GM23338 (cell line): Measurements from ENCODE around the gene MAST4. TPM values are rescaled to one million over a fixed set of nuclear protein-coding genes. Genes with fewer than 3 reads are reported as not detected.

ENCODE experiments used
- ATAC-seq: fragments of 200-7000 bp; cut with Tn5 transposase; 3 replicates; pipeline ENCODE4 v1.9.1; 2020
- DNase-seq: peaks from one replicate; pipeline ENCODE4 v3.0.0-alpha.2; 2015; ENCODE audit warnings: low spot score
- H2AFZ ChIP-seq: fragments of 200-600 bp; sonication (generic); 2 replicates; pipeline ENCODE4 v1.8.0; 2016; ENCODE audit warnings: antibody characterized with exemption, mild to moderate bottlenecking, moderate library complexity
- H3F3A ChIP-seq: fragments of 200-600 bp; sonication (generic); replicated peaks from 2 replicates; pipeline ENCODE4 v1.8.0; 2017; ENCODE audit warnings: antibody characterized with exemption, mixed run types, low read depth
- H3K27ac ChIP-seq: fragments of 200-600 bp; sonication (generic); 2 replicates; pipeline ENCODE4 v1.6.1; 2016; ENCODE audit warnings: low read depth
- H3K27me3 ChIP-seq: fragments of 200-600 bp; sonication (generic); 2 replicates; pipeline ENCODE4 v1.8.0; 2016; ENCODE audit warnings: mild to moderate bottlenecking, mixed run types, moderate library complexity; ENCODE audit not compliant: insufficient read depth
- H3K36me3 ChIP-seq: fragments of 200-600 bp; sonication (generic); 2 replicates; pipeline ENCODE4 v1.8.0; 2016; ENCODE audit warnings: mild to moderate bottlenecking; ENCODE audit not compliant: insufficient read depth
- H3K4me1 ChIP-seq: fragments of 200-600 bp; sonication (generic); 2 replicates; pipeline ENCODE4 v1.8.0; 2016; ENCODE audit warnings: mild to moderate bottlenecking, moderate library complexity; ENCODE audit not compliant: insufficient read depth
- H3K4me2 ChIP-seq: fragments of 200-600 bp; sonication (generic); 2 replicates; pipeline ENCODE4 v1.7.1; 2017; ENCODE audit warnings: mixed run types
- H3K4me3 ChIP-seq: fragments of 200-600 bp; sonication (generic); 2 replicates; pipeline ENCODE4 v1.6.1; 2016; ENCODE audit warnings: mixed run types
- H3K79me2 ChIP-seq: fragments of 200-600 bp; sonication (generic); replicated peaks from 2 replicates; pipeline ENCODE4 v1.8.0; 2017; ENCODE audit warnings: mild to moderate bottlenecking; ENCODE audit not compliant: insufficient read depth
- H3K9me2 ChIP-seq: fragments of 200-600 bp; sonication (generic); 2 replicates; pipeline ENCODE4 v1.8.0; 2017; ENCODE audit not compliant: insufficient read depth
- H4K20me1 ChIP-seq: fragments of 200-600 bp; sonication (generic); replicated peaks from 2 replicates; pipeline ENCODE4 v1.8.0; 2017; ENCODE audit warnings: mild to moderate bottlenecking; ENCODE audit not compliant: insufficient read depth
- H3K27ac Mint-ChIP-seq: 2 replicates; pipeline ENCODE4 v1.8.0; 2020; ENCODE audit warnings: inconsistent platforms, mild to moderate bottlenecking, moderate library complexity, mixed read lengths
- H3K27me3 Mint-ChIP-seq: 3 replicates; pipeline ENCODE4 v1.8.0; 2022; ENCODE audit warnings: low read depth, mild to moderate bottlenecking, moderate library complexity, mixed read lengths, inconsistent platforms; ENCODE audit not compliant: insufficient read depth, poor library complexity
- H3K36me3 Mint-ChIP-seq: 3 replicates; pipeline ENCODE4 v1.8.0; 2021; ENCODE audit warnings: low read depth, mild to moderate bottlenecking, inconsistent platforms, moderate library complexity, mixed read lengths
- H3K4me1 Mint-ChIP-seq: 3 replicates; pipeline ENCODE4 v1.8.0; 2020; ENCODE audit warnings: mild to moderate bottlenecking, inconsistent platforms, mixed read lengths
- H3K4me3 Mint-ChIP-seq: 3 replicates; pipeline ENCODE4 v1.8.0; 2021; ENCODE audit warnings: moderate library complexity, mild to moderate bottlenecking, inconsistent platforms, mixed read lengths
- H3K9me3 Mint-ChIP-seq: 3 replicates; pipeline ENCODE4 v1.8.0; 2020; ENCODE audit warnings: moderate library complexity, mild to moderate bottlenecking, inconsistent platforms, mixed read lengths
- CREB1 ChIP-seq: fragments of 250-450 bp; sonication (Bioruptor Pico); IDR thresholded peaks from 2 replicates; pipeline ENCODE4 v1.5.0; 2020; ENCODE audit warnings: low read depth, mild to moderate bottlenecking, moderate library complexity
- ETS1 ChIP-seq: IDR thresholded peaks from 2 replicates; pipeline ENCODE4 v1.6.1; 2016; ENCODE audit warnings: antibody characterized with exemption
- REST ChIP-seq: IDR thresholded peaks from one replicate; pipeline ENCODE4 v1.6.1; 2018; ENCODE audit warnings: antibody characterized with exemption; ENCODE audit not compliant: unreplicated experiment
- ZNF114 ChIP-seq: fragments of 250-450 bp; sonication (Bioruptor Pico); IDR thresholded peaks from 2 replicates; pipeline ENCODE4 v1.5.0; 2020; ENCODE audit warnings: mild to moderate bottlenecking, moderate library complexity
- ZNF331 ChIP-seq: fragments of 250-450 bp; sonication (Bioruptor Pico); IDR thresholded peaks from 2 replicates; pipeline ENCODE4 v1.5.0; 2020; ENCODE audit warnings: low read depth, mild to moderate bottlenecking, moderate library complexity
- polyA plus RNA-seq: library from polyadenylated mRNA; unstranded; fragments of >200 nt; fragmentation: Nextera tagmentation; extraction: Ambion mirVana; gene quantifications from 2 replicates; pipeline ENCODE4 v1.2.1, GENCODE V29; 2016
- total RNA-seq: library from RNA; depleted of rRNA; stranded (reverse); fragments of >200 nt; shearing (Covaris generic); gene quantifications from 2 replicates; pipeline ENCODE4 v1.2.3, GENCODE V29; 2014
- TF ChIP-seq, protein P1 (sequence below), 2 experiments: fragments of 200-600 bp in 1 of 2; sonication (generic) in 1 of 2; conservative IDR thresholded peaks; 2 replicates each; pipeline versions ENCODE4 v1.5.1 to v1.6.1; 2016 to 2017; ENCODE audit warnings: antibody characterized with exemption in 2 of 2, low read depth in 2 of 2, mild to moderate bottlenecking in 2 of 2, moderate library complexity in 1 of 2
- TF ChIP-seq, protein P2 (sequence below): fragments of 250-450 bp; sonication (Bioruptor Pico); IDR thresholded peaks from 2 replicates; pipeline ENCODE4 v1.5.0; 2020; ENCODE audit warnings: mild to moderate bottlenecking, moderate library complexity

MAST4 gene
- total and polyA plus RNA-seq, 2 experiments from 2014 or later = 3.6 to 8.5 TPM

- Histone ChIP-seq H3K4me2 (no peak overlapping the region), H3K79me2 (no peaks in the 10 kb centered on the region), H3K4me3 (no peak overlapping the region), H3K27me3 (no peaks in the 10 kb centered on the region), H3K36me3 (no peaks in the 10 kb centered on the region), H3F3A (no peaks in the 10 kb centered on the region), H3K9me2 (no peaks in the 10 kb centered on the region), H3K27ac (no peak overlapping the region), H3K4me1 (no peaks in the 10 kb centered on the region), H4K20me1 (no peaks in the 10 kb centered on the region), H2AFZ (no peak overlapping the region)
- Mint-ChIP-seq H3K27ac (no peak overlapping the region), H3K27me3 (no peaks in the 10 kb centered on the region), H3K36me3 (no peaks in the 10 kb centered on the region), H3K9me3 (no peaks in the 10 kb centered on the region), H3K4me3 (no peak overlapping the region), H3K4me1 (peaks cover 10% of the 10 kb centered on the region)
- ATAC-seq (peak; percentile 58), DNase-seq (no peak)
- no peak for TF ChIP-seq REST
- no peak for TF ChIP-seq ZNF114 (CRISPR knock-in tag)
- TF ChIP-seq ZNF331 (CRISPR knock-in tag) = no peak
Observed at GRCh38 chr5:66637994-66638393, 41.8 kb downstream of the MAST4 start.

DNA sequence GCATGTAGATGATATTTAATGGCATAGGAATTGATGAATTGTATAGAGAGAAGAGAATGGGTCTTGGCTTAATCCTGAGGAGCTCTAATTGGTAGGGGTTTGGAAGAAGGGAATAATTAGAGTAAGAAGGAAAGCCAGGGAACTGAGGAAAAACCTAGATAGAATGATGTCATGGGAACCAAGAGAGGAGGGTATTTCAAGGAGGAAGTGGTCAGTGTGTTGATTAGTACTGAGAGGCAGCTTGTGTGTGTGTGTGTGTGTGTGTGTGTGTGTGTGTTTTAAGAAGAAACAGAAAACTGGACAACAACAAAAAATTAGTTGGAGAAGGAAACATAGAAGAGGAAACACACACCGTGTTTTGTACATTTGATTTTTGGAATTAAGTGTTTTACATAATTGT, 42.8 kb downstream of the MAST4 start:
- Mint-ChIP-seq H3K4me3 (no peak overlapping the region), H3K4me1 (peaks cover 10% of the 10 kb centered on the region), H3K36me3 (no peaks in the 10 kb centered on the region), H3K9me3 (no peaks in the 10 kb centered on the region), H3K27ac (no peak overlapping the region; the same call in 1 of the 2 replicates), H3K27me3 (no peaks in the 10 kb centered on the region)
- Histone ChIP-seq H3F3A (no peaks in the 10 kb centered on the region), H3K4me1 (peaks cover 6% of the 10 kb centered on the region), H3K36me3 (no peaks in the 10 kb centered on the region), H3K9me2 (no peaks in the 10 kb centered on the region), H3K4me3 (no peak overlapping the region), H3K4me2 (no peak overlapping the region), H3K79me2 (no peaks in the 10 kb centered on the region), H4K20me1 (no peaks in the 10 kb centered on the region), H2AFZ (no peak overlapping the region), H3K27ac (no peak overlapping the region), H3K27me3 (no peaks in the 10 kb centered on the region)
- no peak for ATAC-seq
- no peak for DNase-seq
- TF ChIP-seq ZNF114 (CRISPR knock-in tag) (no peak), CREB1 (CRISPR knock-in tag) (no peak), ETS1 (no peak)
- TF ChIP-seq, protein P1, sequence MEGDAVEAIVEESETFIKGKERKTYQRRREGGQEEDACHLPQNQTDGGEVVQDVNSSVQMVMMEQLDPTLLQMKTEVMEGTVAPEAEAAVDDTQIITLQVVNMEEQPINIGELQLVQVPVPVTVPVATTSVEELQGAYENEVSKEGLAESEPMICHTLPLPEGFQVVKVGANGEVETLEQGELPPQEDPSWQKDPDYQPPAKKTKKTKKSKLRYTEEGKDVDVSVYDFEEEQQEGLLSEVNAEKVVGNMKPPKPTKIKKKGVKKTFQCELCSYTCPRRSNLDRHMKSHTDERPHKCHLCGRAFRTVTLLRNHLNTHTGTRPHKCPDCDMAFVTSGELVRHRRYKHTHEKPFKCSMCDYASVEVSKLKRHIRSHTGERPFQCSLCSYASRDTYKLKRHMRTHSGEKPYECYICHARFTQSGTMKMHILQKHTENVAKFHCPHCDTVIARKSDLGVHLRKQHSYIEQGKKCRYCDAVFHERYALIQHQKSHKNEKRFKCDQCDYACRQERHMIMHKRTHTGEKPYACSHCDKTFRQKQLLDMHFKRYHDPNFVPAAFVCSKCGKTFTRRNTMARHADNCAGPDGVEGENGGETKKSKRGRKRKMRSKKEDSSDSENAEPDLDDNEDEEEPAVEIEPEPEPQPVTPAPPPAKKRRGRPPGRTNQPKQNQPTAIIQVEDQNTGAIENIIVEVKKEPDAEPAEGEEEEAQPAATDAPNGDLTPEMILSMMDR (conservative IDR thresholded peaks at IDR 0.05; ENCODE audit: low read depth in 2 of 2) = no peak
- TF ChIP-seq, protein P2, sequence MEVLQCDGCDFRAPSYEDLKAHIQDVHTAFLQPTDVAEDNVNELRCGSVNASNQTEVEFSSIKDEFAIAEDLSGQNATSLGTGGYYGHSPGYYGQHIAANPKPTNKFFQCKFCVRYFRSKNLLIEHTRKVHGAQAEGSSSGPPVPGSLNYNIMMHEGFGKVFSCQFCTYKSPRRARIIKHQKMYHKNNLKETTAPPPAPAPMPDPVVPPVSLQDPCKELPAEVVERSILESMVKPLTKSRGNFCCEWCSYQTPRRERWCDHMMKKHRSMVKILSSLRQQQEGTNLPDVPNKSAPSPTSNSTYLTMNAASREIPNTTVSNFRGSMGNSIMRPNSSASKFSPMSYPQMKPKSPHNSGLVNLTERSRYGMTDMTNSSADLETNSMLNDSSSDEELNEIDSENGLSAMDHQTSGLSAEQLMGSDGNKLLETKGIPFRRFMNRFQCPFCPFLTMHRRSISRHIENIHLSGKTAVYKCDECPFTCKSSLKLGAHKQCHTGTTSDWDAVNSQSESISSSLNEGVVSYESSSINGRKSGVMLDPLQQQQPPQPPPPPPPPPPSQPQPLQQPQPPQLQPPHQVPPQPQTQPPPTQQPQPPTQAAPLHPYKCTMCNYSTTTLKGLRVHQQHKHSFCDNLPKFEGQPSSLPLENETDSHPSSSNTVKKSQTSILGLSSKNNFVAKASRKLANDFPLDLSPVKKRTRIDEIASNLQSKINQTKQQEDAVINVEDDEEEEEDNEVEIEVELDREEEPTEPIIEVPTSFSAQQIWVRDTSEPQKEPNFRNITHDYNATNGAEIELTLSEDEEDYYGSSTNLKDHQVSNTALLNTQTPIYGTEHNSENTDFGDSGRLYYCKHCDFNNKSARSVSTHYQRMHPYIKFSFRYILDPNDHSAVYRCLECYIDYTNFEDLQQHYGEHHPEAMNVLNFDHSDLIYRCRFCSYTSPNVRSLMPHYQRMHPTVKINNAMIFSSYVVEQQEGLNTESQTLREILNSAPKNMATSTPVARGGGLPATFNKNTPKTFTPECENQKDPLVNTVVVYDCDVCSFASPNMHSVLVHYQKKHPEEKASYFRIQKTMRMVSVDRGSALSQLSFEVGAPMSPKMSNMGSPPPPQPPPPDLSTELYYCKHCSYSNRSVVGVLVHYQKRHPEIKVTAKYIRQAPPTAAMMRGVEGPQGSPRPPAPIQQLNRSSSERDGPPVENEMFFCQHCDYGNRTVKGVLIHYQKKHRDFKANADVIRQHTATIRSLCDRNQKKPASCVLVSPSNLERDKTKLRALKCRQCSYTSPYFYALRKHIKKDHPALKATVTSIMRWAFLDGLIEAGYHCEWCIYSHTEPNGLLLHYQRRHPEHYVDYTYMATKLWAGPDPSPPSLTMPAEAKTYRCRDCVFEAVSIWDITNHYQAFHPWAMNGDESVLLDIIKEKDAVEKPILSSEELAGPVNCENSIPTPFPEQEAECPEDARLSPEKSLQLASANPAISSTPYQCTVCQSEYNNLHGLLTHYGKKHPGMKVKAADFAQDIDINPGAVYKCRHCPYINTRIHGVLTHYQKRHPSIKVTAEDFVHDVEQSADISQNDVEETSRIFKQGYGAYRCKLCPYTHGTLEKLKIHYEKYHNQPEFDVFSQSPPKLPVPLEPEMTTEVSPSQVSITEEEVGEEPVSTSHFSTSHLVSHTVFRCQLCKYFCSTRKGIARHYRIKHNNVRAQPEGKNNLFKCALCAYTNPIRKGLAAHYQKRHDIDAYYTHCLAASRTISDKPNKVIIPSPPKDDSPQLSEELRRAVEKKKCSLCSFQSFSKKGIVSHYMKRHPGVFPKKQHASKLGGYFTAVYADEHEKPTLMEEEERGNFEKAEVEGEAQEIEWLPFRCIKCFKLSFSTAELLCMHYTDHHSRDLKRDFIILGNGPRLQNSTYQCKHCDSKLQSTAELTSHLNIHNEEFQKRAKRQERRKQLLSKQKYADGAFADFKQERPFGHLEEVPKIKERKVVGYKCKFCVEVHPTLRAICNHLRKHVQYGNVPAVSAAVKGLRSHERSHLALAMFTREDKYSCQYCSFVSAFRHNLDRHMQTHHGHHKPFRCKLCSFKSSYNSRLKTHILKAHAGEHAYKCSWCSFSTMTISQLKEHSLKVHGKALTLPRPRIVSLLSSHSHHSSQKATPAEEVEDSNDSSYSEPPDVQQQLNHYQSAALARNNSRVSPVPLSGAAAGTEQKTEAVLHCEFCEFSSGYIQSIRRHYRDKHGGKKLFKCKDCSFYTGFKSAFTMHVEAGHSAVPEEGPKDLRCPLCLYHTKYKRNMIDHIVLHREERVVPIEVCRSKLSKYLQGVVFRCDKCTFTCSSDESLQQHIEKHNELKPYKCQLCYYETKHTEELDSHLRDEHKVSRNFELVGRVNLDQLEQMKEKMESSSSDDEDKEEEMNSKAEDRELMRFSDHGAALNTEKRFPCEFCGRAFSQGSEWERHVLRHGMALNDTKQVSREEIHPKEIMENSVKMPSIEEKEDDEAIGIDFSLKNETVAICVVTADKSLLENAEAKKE = no peak
